ENCODE data around the gene PHLPP1.
"Not testable (repeated sequence)": the region's sequence is repeated elsewhere in the genome, so short reads cannot be mapped to it uniquely, and the experiment has no call there.

PHLPP1 gene

GRCh38 chr18:62776024-62776570, 60.8 kb downstream of the PHLPP1 start:
- no peak for DNase-seq

- no peak for DNase-seq
These were observed 62.5 kb downstream of the PHLPP1 start for GRCh38 chr18:62777814-62778213.

GRCh38 chr18:62778976-62779869, 63.9 kb downstream of the PHLPP1 start:
- DNase-seq, result no peak

- DNase-seq, result no peak
These were observed 65.9 kb downstream of the PHLPP1 start for GRCh38 chr18:62781262-62781661.

GRCh38 chr18:62781893-62782292, 66.6 kb downstream of the PHLPP1 start:
- DNase-seq, result peak in 2 of 4 experiments; percentile 24 to 31

- DNase-seq, result peak; percentile 23 to 70 (median 46)
These were observed 69.1 kb downstream of the PHLPP1 start for GRCh38 chr18:62784338-62784965.

GRCh38 chr18:62784966-62785413, 69.6 kb downstream of the PHLPP1 start:
- peak in 2 of 4 experiments; percentile 13 to 33 for DNase-seq

- DNase-seq, result no peak
These were observed 71.3 kb downstream of the PHLPP1 start for GRCh38 chr18:62786689-62787088.

GRCh38 chr18:62788111-62788510, 72.8 kb downstream of the PHLPP1 start:
- no peak for DNase-seq

- DNase-seq, result no peak
These were observed 73.5 kb downstream of the PHLPP1 start for GRCh38 chr18:62788876-62789275.

- no peak for DNase-seq
These were observed 75.8 kb downstream of the PHLPP1 start for GRCh38 chr18:62790871-62791772.

- DNase-seq, result no peak
These were observed 76.7 kb downstream of the PHLPP1 start for GRCh38 chr18:62792016-62792415.

- DNase-seq, result no peak
These were observed 80.5 kb downstream of the PHLPP1 start for GRCh38 chr18:62795813-62796212.

GRCh38 chr18:62796216-62796621, 80.9 kb downstream of the PHLPP1 start:
- DNase-seq, result no peak

GRCh38 chr18:62797329-62797728, 82.0 kb downstream of the PHLPP1 start:
- DNase-seq, result peak; percentile 9 to 38 (median 27)

GRCh38 chr18:62799977-62800376, 84.6 kb downstream of the PHLPP1 start:
- DNase-seq, result no peak

- no peak for DNase-seq
These were observed 87.2 kb downstream of the PHLPP1 start for GRCh38 chr18:62802523-62802922.

GRCh38 chr18:62807396-62807795, 92.1 kb downstream of the PHLPP1 start:
- peak in 2 of 4 experiments; percentile 33 to 50 for DNase-seq

GRCh38 chr18:62808123-62808522, 92.8 kb downstream of the PHLPP1 start:
- peak; percentile 29 to 86 (median 56) for DNase-seq

GRCh38 chr18:62809445-62809844, 94.1 kb downstream of the PHLPP1 start:
- not testable (repeated sequence) for DNase-seq

- DNase-seq, result no peak
These were observed 94.6 kb downstream of the PHLPP1 start for GRCh38 chr18:62809900-62810299.

GRCh38 chr18:62810682-62811081, 95.3 kb downstream of the PHLPP1 start:
- DNase-seq, result no peak

Data from suppressor macrophage (primary cell).